COLO668 (cell line): ENCODE measurements around the gene SLX4IP.

ENCODE experiments used
- DNase-seq: peaks from one replicate; lab custom pipeline; 2025; ENCODE audit not compliant: unreplicated experiment; lab: John Stamatoyannopoulos, UW

The SLX4IP gene

GRCh38 chr20:10492844-10493243 lies 57.7 kb downstream of the SLX4IP start:
- DNase-seq = no peak

- DNase-seq = no peak
These were observed 60.1 kb downstream of the SLX4IP start for GRCh38 chr20:10495173-10495572.

- no peak for DNase-seq
These were observed 61.4 kb downstream of the SLX4IP start for GRCh38 chr20:10496465-10496864.

GRCh38 chr20:10497283-10497682 lies 62.2 kb downstream of the SLX4IP start:
- no peak for DNase-seq

- DNase-seq = no peak
These were observed 62.7 kb downstream of the SLX4IP start for GRCh38 chr20:10497791-10498190.

GRCh38 chr20:10498200-10498599 lies 63.1 kb downstream of the SLX4IP start:
- no peak for DNase-seq

GRCh38 chr20:10501402-10501801 lies 66.3 kb downstream of the SLX4IP start:
- DNase-seq = no peak

- no peak for DNase-seq
These were observed 67.0 kb downstream of the SLX4IP start for GRCh38 chr20:10502098-10502526.

- DNase-seq = no peak
These were observed 69.5 kb downstream of the SLX4IP start for GRCh38 chr20:10504608-10504993.

- DNase-seq = no peak
These were observed 70.1 kb downstream of the SLX4IP start for GRCh38 chr20:10504994-10505730.

- DNase-seq = no peak
These were observed 70.7 kb downstream of the SLX4IP start for GRCh38 chr20:10505827-10506226.

GRCh38 chr20:10507052-10507451 lies 71.9 kb downstream of the SLX4IP start:
- DNase-seq = no peak

GRCh38 chr20:10508060-10508459 lies 73.0 kb downstream of the SLX4IP start:
- no peak for DNase-seq

GRCh38 chr20:10508468-10509251 lies 73.6 kb downstream of the SLX4IP start:
- DNase-seq = no peak

- DNase-seq = no peak
These were observed 74.3 kb downstream of the SLX4IP start for GRCh38 chr20:10509376-10509775.

GRCh38 chr20:10510216-10510615 lies 75.1 kb downstream of the SLX4IP start:
- DNase-seq = peak; percentile 45

- no peak for DNase-seq
These were observed 76.0 kb downstream of the SLX4IP start for GRCh38 chr20:10511170-10511508.

- peak; percentile 81 for DNase-seq
These were observed 76.6 kb downstream of the SLX4IP start for GRCh38 chr20:10511509-10512251.

- DNase-seq = no peak
These were observed 78.0 kb downstream of the SLX4IP start for GRCh38 chr20:10513061-10513460.

GRCh38 chr20:10513931-10514575 lies 78.9 kb downstream of the SLX4IP start:
- DNase-seq = no peak

GRCh38 chr20:10516529-10516928 lies 81.4 kb downstream of the SLX4IP start:
- no peak for DNase-seq
